H1 (cell line): ENCODE results near the gene PRAMEF8. TPM values are rescaled to one million over a fixed set of nuclear protein-coding genes. Genes with fewer than 3 reads are reported as not detected.
"Not testable (repeated sequence)": the region's sequence is repeated elsewhere in the genome, so short reads cannot be mapped to it uniquely, and the experiment has no call there.

ENCODE experiments used
- CTCF ChIA-PET: fragments of 300-600 bp; sonication (Branson Sonifier 250); formaldehyde crosslinking; loops from one replicate; lab custom pipeline; 2021; ENCODE audit not compliant: partially characterized antibody; lab: Charles Lee
- POLR2A ChIA-PET: fragments of 300-600 bp; sonication (Branson Sonifier 250); formaldehyde crosslinking; loops from one replicate; lab custom pipeline; 2021; ENCODE audit warnings: inconsistent platforms; ENCODE audit not compliant: partially characterized antibody; lab: Charles Lee
- DNase-seq, 2 experiments: peaks; one replicate each; pipeline versions ENCODE4 v3.0.0 to v3.0.0-alpha.2; 2010 to 2022; ENCODE audit warnings: low spot score in 2 of 2, low read depth in 1 of 2, mixed read lengths in 1 of 2
- FAIRE-seq: peaks from 2 replicates; lab custom pipeline; 2011; peaks lifted over from hg19 to GRCh38; lab: Jason Lieb, UNC
- H2AFZ ChIP-seq: 2 replicates; pipeline ENCODE4 v1.8.1; 2012; ENCODE audit warnings: low read length, inconsistent platforms
- H2AK5ac ChIP-seq: 2 replicates; pipeline ENCODE4 v1.6.1; 2013; ENCODE audit warnings: low read depth, low read length
- H2BK120ac ChIP-seq: replicated peaks from 2 replicates; pipeline ENCODE3; 2013; ENCODE audit warnings: low read depth, low read length, inconsistent platforms
- H2BK12ac ChIP-seq: 2 replicates; pipeline ENCODE4 v1.6.1; 2013; ENCODE audit warnings: low read depth, low read length
- H2BK15ac ChIP-seq: 2 replicates; pipeline ENCODE4 v1.6.1; 2013; ENCODE audit warnings: low read length
- H2BK20ac ChIP-seq: 2 replicates; pipeline ENCODE4 v1.6.1; 2013; ENCODE audit warnings: low read length
- H2BK5ac ChIP-seq: 2 replicates; pipeline ENCODE4 v1.6.1; 2013; ENCODE audit warnings: low read depth, low read length
- H3K14ac ChIP-seq: 2 replicates; pipeline ENCODE4 v1.6.1; 2013; ENCODE audit warnings: inconsistent platforms; ENCODE audit not compliant: insufficient read length
- H3K18ac ChIP-seq: 2 replicates; pipeline ENCODE4 v1.6.1; 2013; ENCODE audit warnings: low read length; ENCODE audit errors: extremely low read depth
- H3K23ac ChIP-seq: 2 replicates; pipeline ENCODE4 v1.6.1; 2013; ENCODE audit warnings: inconsistent platforms; ENCODE audit not compliant: insufficient read length
- H3K23me2 ChIP-seq: 2 replicates; pipeline ENCODE4 v1.6.1; 2013; ENCODE audit warnings: low read depth, low read length
- H3K27ac ChIP-seq: 2 replicates; pipeline ENCODE4 v1.6.1; 2011; ENCODE audit warnings: low read depth, low read length, inconsistent platforms
- H3K27me3 ChIP-seq, 4 experiments: replicated peaks in 1 of 4; 1 replicate in 1 of 4; 2 replicates in 3 of 4; pipeline versions ENCODE4 v1.6.1 to v1.8.1; 2011 to 2013; ENCODE audit warnings: low read length in 3 of 4, mild to moderate bottlenecking in 3 of 4, inconsistent platforms in 2 of 4, mixed read lengths in 2 of 4, moderate library complexity in 1 of 4; ENCODE audit not compliant: control insufficient read depth in 3 of 4, insufficient read depth in 3 of 4; ENCODE audit errors: extremely low read depth in 1 of 4
- H3K36me3 ChIP-seq, 4 experiments: 2 replicates each; pipeline versions ENCODE4 v1.6.1 to v1.8.1; 2011 to 2013; ENCODE audit warnings: mild to moderate bottlenecking in 4 of 4, low read length in 3 of 4, moderate library complexity in 2 of 4, control low read depth in 1 of 4, inconsistent platforms in 1 of 4; ENCODE audit not compliant: insufficient read depth in 4 of 4, control insufficient read depth in 2 of 4
- H3K4ac ChIP-seq: replicated peaks from 2 replicates; pipeline ENCODE3; 2013; ENCODE audit warnings: low read length, low read depth, mixed read lengths, inconsistent platforms; ENCODE audit not compliant: insufficient read length
- H3K4me1 ChIP-seq, 4 experiments: replicated peaks in 1 of 4; 1 replicate in 1 of 4; 2 replicates in 3 of 4; pipeline versions ENCODE4 v1.6.1 to v1.8.1; 2011 to 2013; ENCODE audit warnings: low read length in 3 of 4, inconsistent platforms in 2 of 4, mixed read lengths in 1 of 4; ENCODE audit not compliant: insufficient read depth in 4 of 4, control insufficient read depth in 3 of 4
- H3K4me2 ChIP-seq, 2 experiments: 2 replicates each; pipeline versions ENCODE4 v1.6.1 to v1.8.1; 2011 to 2013; ENCODE audit warnings: low read depth in 2 of 2, low read length in 2 of 2, control low read depth in 1 of 2, inconsistent platforms in 1 of 2, mild to moderate bottlenecking in 1 of 2; ENCODE audit not compliant: insufficient read depth in 1 of 2
- H3K4me3 ChIP-seq, 4 experiments: fragments of 200-600, 300-600 bp in 1 of 4; sonication (generic), shearing (Covaris generic), sonication (Bioruptor Twin) in 1 of 4; 2 replicates each; pipeline versions ENCODE4 v1.5.1 to v1.8.1; 2011 to 2016; ENCODE audit warnings: low read length in 4 of 4, low read depth in 3 of 4, control low read depth in 2 of 4, inconsistent platforms in 2 of 4, mild to moderate bottlenecking in 2 of 4, mixed read lengths in 1 of 4, moderate library complexity in 1 of 4; ENCODE audit not compliant: insufficient read depth in 2 of 4; ENCODE audit errors: extremely low read depth in 1 of 4
- H3K56ac ChIP-seq: replicated peaks from 2 replicates; pipeline ENCODE3; 2013; ENCODE audit warnings: low read depth, mild to moderate bottlenecking, mixed read lengths, low read length, inconsistent platforms; ENCODE audit not compliant: insufficient read length
- H3K79me1 ChIP-seq: 2 replicates; pipeline ENCODE4 v1.6.1; 2013; ENCODE audit warnings: low read depth, low read length, control low read depth
- H3K79me2 ChIP-seq, 2 experiments: 2 replicates each; pipeline versions ENCODE4 v1.6.1 to v1.8.1; 2012 to 2013; ENCODE audit warnings: low read length in 2 of 2, mild to moderate bottlenecking in 2 of 2, inconsistent platforms in 1 of 2; ENCODE audit not compliant: insufficient read depth in 2 of 2, control insufficient read depth in 1 of 2
- H3K9ac ChIP-seq, 4 experiments: replicated peaks in 1 of 4; 1 replicate in 1 of 4; 2 replicates in 3 of 4; pipeline versions ENCODE4 v1.6.1 to v1.8.1; 2011 to 2013; ENCODE audit warnings: low read depth in 3 of 4, low read length in 3 of 4, control low read depth in 2 of 4, mild to moderate bottlenecking in 2 of 4, moderate library complexity in 2 of 4, inconsistent platforms in 1 of 4; ENCODE audit errors: extremely low read depth in 1 of 4
- H3K9me3 ChIP-seq, 2 experiments: 2 replicates each; pipeline versions ENCODE4 v1.6.1 to v1.8.1; 2012 to 2013; ENCODE audit warnings: mild to moderate bottlenecking in 2 of 2, moderate library complexity in 2 of 2, control low read depth in 1 of 2, inconsistent platforms in 1 of 2, low read depth in 1 of 2, low read length in 1 of 2, mixed read lengths in 1 of 2; ENCODE audit not compliant: insufficient read depth in 2 of 2
- H4K20me1 ChIP-seq, 2 experiments: replicated peaks in 1 of 2; 2 replicates each; pipeline versions ENCODE3 to v1.8.1; 2011 to 2013; ENCODE audit warnings: inconsistent platforms in 2 of 2, low read length in 2 of 2, mild to moderate bottlenecking in 1 of 2; ENCODE audit not compliant: insufficient read depth in 2 of 2, control insufficient read depth in 1 of 2
- H4K5ac ChIP-seq: 2 replicates; pipeline ENCODE4 v1.6.1; 2013; ENCODE audit warnings: low read length, low read depth, mixed read lengths, inconsistent platforms; ENCODE audit not compliant: insufficient read length
- H4K8ac ChIP-seq: 2 replicates; pipeline ENCODE4 v1.8.0; 2013; ENCODE audit warnings: mild to moderate bottlenecking, moderate library complexity, low read length, inconsistent platforms; ENCODE audit not compliant: insufficient read depth; ENCODE audit errors: extremely low read depth
- H4K91ac ChIP-seq: replicated peaks from 2 replicates; pipeline ENCODE3; 2013; ENCODE audit warnings: low read length, mixed read lengths, inconsistent platforms; ENCODE audit not compliant: insufficient read length
- WGBS, 2 experiments: shearing (Covaris generic) in 1 of 2; methylation state at CpG; one replicate each; pipeline versions ENCODE4 v1.1.6 to v1.1.7; 2013 to 2015; ENCODE audit warnings: low lambda C conversion rate in 2 of 2, mixed read lengths in 2 of 2, inconsistent platforms in 1 of 2, low coverage in 1 of 2, missing lambda C conversion rate in 1 of 2; ENCODE audit not compliant: insufficient replicate concordance in 2 of 2, insufficient coverage in 1 of 2, insufficient read length in 1 of 2; ENCODE audit errors: extremely low coverage in 1 of 2, missing lambda C conversion rate in 1 of 2; 5-methylcytosine and 5-hydroxymethylcytosine counted together
- polyA plus RNA-seq, 7 experiments: library from polyadenylated mRNA; depleted of rRNA in 3 of 7; stranded (reverse) in 5 of 7; unstranded in 2 of 7; fragments of >200 nt in 5 of 7; fragments of 200-250 nt in 2 of 7; gene quantifications; 1 replicate in 5 of 7; 2 replicates in 1 of 7; 4 replicates in 1 of 7; pipeline versions ENCODE4 v1.2.1 to v1.2.3, GENCODE V29; 2011 to 2013; ENCODE audit warnings: missing spikeins in 2 of 7, mixed read lengths in 2 of 7
- total RNA-seq: library from RNA; stranded (reverse); fragmentation: NEBNext Ultra II Directional; extraction: Animal tissue kit (Norgen Biotek cat#: 25700); gene quantifications from 2 replicates; pipeline ENCODE4 v1.2.1, GENCODE V29; 2021

PRAMEF8 gene
- total and polyA plus RNA-seq, 2 of the 8 experiments (the other 6 are each of a cell fraction or from before 2014, with no cell fraction given), result not detected

- peaks cover 0 to 15% of the 10 kb centered on the region in 2 experiments; a peak in 2 of 4 replicates for H3K9me3 ChIP-seq
- H3K18ac ChIP-seq, H3K4ac ChIP-seq, H3K79me1 ChIP-seq, FAIRE-seq, H4K8ac ChIP-seq, H2BK120ac ChIP-seq, H2AFZ ChIP-seq, H2BK15ac ChIP-seq, H2BK20ac ChIP-seq, H3K4me3 ChIP-seq, H4K91ac ChIP-seq, H3K27ac ChIP-seq, H2BK12ac ChIP-seq, H3K4me2 ChIP-seq, H3K23ac ChIP-seq, H3K9ac ChIP-seq, H4K20me1 ChIP-seq, CTCF ChIA-PET, POLR2A ChIA-PET, H3K14ac ChIP-seq, H3K27me3 ChIP-seq, H3K79me2 ChIP-seq, H2BK5ac ChIP-seq, H3K23me2 ChIP-seq, H2AK5ac ChIP-seq, H3K56ac ChIP-seq, DNase-seq, H3K36me3 ChIP-seq, H4K5ac ChIP-seq, H3K4me1 ChIP-seq: not testable (repeated sequence)
- WGBS, 2 experiments, result 65% methylated on average over 4 of the region's 4 CpGs; no CpG with 5 or more reads in 1 of the 2 experiments
Observed at GRCh38 chr1:13315281-13315680, 30.3 kb upstream of the PRAMEF8 start, which contains the start of gene PRAMEF15. TSS of gene PRAMEF15 (plus strand) at chr1:13315581. CDS start at chr1:13318408, 2,827 bp downstream.

DNA sequence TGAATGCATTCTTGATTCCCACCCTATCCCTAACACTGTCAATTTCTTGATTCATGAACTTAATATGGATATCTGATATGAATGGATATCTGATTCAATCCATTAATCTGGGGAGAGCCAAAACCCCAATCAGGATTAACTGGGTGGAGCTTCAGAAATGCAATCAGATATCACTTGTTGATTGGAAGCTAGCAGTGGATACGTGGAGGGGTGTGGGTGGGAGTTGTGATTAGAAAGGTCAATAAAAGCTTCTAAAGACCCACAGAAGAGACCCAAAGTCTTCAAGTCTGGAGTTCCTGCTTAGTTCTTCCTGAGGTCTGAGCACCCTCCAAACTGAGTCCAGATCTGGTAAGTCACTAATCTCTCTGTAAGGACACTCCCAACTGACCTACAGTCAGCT lies 18.3 kb upstream of the PRAMEF8 start, which contains the start of gene PRAMEF33:
Gene PRAMEF33 (plus strand): TSS at position 301 of the 400 bp plus-strand sequence. CDS start 2,416 bp downstream, outside the sequence.
- FAIRE-seq, H2BK12ac ChIP-seq, H2AFZ ChIP-seq, H3K36me3 ChIP-seq, H2BK20ac ChIP-seq, H3K4me2 ChIP-seq, H4K5ac ChIP-seq, DNase-seq, H3K79me2 ChIP-seq, H3K27me3 ChIP-seq, POLR2A ChIA-PET, H3K23ac ChIP-seq, H4K91ac ChIP-seq, H4K8ac ChIP-seq, H3K56ac ChIP-seq, H4K20me1 ChIP-seq, H2BK5ac ChIP-seq, H3K23me2 ChIP-seq, CTCF ChIA-PET, H2BK15ac ChIP-seq, H3K4ac ChIP-seq, H3K27ac ChIP-seq, H3K14ac ChIP-seq, H2BK120ac ChIP-seq, H3K9ac ChIP-seq, H3K4me1 ChIP-seq, H3K79me1 ChIP-seq, H2AK5ac ChIP-seq, H3K18ac ChIP-seq, H3K4me3 ChIP-seq, H3K9me3 ChIP-seq: not testable (repeated sequence)
- WGBS, 2 experiments, result no CpG with 5 or more reads among the region's 1 CpG
